Measurements from ENCODE around the gene PYGM.
A peak's percentile ranks its signal among the peaks of the same experiment; 100 is the strongest.

The PYGM gene

GRCh38 chr11:64791781-64792291, 32.1 kb upstream of the PYGM start:
- no peak for DNase-seq (ENCODE audit: low read depth)

DNA sequence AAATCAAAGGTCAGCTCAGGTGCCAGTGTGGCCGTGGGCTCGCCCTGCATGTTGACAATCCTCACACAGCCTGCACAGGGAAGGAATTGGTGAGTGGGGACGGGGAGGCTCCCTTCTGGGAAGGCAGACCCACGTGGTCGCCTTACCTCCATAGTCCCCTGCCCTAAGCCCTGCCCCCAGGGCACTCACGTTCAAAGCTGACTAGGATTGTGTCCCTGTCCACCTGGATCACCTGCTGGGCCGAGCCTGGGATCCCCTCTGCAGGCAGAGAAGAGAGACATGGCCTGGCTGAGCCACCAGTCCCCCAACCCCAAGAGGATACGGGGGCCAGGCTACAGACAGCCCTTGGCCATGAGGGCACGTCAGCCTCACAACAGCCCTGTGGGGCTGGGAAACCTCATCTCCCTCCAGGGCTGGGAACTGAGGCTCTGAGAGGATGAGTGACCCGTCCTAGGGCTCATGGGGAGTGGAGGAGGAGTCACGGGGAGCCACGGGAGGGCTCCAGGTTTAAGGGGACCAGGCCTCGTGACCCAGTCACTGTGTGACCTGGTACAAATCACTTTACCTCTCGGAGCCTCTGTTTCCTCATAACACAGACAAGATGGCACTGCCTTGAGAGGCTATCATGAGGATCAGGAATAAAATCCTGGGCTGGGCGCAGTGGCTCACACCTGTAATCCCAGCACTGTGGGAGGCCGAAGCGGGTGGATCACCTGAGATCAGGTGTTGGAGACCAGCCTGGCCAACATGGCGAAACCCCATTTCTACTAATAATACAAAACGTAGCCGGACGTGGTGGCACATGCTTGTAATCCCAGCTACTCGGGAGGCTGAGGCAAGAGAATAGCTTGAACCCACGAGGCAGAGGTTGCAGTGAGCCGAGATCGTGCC, 30.7 kb upstream of the PYGM start:
- DNase-seq (ENCODE audit: low read depth): no peak

DNA sequence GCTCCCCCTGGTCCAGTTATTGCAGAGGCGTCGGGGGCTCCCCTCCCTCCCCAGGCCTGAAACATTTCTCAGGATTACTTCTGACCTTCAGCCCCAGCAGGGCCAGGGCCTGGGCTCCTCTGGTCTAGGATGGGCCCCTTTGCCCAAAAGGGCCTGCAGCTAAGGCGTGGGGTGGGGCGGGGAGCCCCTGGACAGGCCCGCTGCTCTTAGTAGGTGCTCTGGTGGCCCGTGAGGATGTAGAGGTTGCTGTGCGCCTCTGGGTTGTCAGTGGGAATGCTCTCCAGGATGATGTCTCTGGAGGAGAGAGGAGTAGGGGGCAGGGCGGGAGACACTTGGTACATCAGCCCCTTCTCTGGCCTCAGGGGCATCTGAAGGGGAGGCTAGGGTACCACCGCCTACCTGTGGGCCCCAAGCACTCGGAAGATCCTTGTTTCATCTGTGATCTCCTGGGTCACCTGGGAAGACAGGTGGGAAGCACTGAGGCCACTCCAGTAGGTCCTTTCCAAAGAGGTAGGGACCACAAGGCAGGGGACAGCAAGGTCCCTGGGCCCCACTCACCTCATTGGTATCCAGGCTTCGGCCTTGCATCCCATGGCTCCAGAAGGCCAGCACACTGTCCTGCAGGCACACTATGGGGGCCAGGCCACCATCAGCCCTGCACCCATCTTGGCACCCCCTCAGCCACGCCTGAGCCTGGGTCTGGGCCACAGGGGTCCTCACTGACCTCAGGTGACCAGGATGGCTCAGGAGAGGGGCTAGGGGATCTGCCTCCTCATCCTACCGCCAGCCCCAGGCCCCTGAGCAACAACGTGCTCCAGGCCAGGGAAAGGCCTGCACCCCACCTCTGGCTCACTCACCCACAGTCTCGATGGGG, 29.8 kb upstream of the PYGM start:
- no peak for DNase-seq (ENCODE audit: low read depth)

DNA sequence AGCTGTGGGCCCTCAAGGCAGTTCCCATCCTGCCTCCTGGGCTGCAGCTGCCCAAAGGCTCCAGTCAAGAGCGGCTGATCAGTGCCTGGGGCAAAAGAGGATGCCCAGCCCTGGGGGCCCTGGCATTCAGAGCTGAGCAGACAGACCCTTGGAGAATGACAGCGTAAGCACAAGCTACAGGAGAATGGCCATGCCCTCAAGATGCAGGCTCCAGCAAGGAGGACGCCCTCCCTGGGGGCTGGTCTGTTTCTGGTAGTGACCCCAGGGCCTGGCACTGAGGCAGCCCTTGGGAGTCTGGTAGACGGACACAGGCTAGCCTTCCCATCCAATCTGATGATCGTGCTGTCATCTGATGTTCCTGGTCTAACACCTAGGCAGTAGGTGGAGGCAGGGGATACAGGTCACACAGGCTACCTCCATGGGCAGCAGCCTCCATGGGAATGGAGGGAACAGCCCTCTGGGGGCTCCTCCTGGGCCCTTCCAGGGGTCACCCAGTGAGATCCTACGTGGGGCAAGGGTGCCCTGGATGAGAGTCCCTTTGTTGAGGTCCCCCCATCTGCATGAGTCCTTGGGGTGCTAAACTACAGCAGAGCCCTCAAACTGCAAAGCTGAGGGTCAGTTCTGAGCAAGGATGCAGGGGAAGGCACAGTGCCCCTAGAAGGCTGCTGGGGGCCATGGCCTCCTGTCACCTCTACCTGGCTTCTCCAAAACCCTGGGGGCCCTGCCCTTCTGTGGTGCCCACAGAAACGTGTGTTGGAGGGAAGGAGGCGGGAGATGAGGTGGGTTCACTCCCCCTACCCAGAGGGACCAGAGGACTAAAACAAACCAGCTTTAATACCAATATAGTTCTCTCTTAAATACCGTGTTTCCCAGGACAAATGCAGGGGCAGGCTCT, 28.8 kb upstream of the PYGM start:
- no peak for DNase-seq (ENCODE audit: low read depth)

- peak; percentile 48 for DNase-seq (ENCODE audit: low read depth)
Measured at GRCh38 chr11:64787526-64788320, 27.9 kb upstream of the PYGM start.

- no peak for DNase-seq (ENCODE audit: low read depth)
Measured at GRCh38 chr11:64786308-64786707, 26.5 kb upstream of the PYGM start.

GRCh38 chr11:64784813-64785581, 25.2 kb upstream of the PYGM start:
- DNase-seq (ENCODE audit: low read depth): no peak

DNA sequence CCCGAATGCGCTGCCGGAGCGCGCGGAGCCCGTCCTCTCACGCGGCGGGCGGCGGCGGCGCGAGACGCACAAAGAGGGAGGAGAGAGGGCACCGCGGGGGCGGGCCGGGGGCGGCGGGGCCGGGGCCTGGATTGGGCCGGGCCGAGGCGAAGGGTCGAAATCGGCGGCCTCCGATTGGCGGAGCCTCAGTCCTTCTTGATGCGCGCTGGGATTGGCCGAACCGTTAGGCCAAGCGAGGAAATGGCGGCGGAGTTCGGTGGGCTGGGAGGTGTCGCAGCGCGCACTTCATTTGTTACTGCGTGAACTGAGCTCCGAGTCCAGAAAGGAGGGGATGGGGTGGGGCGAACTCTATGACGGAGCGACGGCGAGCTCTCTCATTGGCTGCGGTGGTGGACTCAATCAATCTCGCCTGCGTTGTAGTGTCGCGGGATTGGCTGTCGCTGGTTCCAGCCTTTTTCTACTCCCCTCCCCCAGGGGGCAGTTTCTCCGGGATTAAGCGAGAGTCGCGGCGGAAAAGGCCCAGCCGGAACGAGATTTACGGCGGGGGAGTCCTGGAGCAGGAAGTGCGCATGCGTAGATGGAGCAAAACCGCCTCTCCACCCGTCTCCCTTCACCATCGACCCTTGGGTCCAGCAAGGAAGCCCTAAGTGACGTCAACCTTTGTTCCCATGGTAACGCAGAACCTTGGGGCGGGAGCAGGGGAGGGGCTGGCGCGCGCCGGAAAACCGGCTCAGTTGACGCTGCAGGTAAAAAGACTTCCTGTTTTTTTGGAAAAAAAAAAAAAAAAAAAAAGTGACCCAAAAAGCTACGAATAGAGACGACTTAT, 18.9 kb upstream of the PYGM start, which contains the start of gene SF1:
SF1 (minus strand) TSS at position 70 of the 826 bp plus-strand sequence. CDS start 150 bp downstream, outside the sequence.
- DNase-seq (ENCODE audit: low read depth): peak; percentile 99

- no peak for DNase-seq (ENCODE audit: low read depth)
Measured at GRCh38 chr11:64778223-64778472, 18.4 kb upstream of the PYGM start.

DNA sequence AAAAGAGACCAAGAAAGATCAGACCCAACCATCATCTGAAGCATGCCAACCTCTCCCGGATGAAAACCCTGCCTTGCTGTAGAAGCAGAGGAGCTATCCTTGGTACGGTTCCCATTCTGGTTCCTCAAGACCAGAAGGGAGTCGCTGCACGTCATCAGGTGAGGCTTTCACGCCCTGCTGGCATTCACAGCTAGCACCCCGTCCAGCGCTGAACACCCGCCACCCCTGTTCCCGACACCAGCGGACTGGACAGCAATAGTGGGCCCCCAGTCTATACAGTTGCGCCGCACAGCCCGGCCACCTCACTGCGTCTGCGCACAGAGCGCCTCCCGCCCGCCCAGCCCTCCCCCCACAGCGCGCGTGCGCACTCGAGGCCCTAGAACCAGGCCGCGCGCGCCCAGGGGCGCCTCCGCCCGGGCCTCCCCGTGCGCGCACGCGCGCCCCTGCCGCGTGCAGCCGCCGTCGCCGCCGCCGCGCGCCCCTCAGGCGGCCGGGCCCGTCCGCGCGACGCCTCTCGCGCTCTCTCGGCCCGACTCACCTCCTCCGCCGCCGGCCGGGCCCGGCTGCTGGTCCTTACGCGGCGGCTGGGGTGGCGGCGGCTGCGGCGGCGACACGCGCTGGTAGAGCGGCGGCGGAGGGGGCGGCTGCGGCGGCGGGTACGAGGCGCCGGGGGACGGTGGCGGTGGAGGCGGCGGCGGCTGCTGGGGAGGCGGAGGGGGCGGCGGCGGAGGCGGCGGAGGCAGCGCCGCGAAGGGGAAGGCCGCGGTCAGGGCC, 17.9 kb upstream of the PYGM start:
- DNase-seq (ENCODE audit: low read depth): peak; percentile 80

- no peak for DNase-seq (ENCODE audit: low read depth)
Measured at GRCh38 chr11:64776875-64777274, 17.1 kb upstream of the PYGM start.

GRCh38 chr11:64776425-64776824, 16.7 kb upstream of the PYGM start:
- no peak for DNase-seq (ENCODE audit: low read depth)

DNA sequence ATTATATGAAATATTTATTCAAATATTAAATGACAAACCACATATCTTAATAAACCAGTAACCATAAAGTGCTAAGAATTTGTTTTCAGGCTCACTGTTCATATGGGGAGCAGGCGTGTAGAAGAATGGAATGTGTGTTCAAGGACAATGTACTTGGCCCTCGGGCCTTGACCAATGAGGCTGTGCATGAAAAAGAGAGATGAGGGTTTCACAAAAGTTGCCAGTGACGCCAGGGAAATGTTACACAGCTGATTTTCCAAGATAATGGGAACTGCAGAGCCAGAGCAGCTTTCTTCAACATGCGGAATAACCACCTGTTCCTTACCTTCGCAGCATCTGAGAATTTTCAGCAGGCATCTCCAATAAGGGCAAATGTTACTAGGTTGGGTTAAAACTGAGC, 14.4 kb upstream of the PYGM start:
- DNase-seq (ENCODE audit: low read depth): no peak

DNA sequence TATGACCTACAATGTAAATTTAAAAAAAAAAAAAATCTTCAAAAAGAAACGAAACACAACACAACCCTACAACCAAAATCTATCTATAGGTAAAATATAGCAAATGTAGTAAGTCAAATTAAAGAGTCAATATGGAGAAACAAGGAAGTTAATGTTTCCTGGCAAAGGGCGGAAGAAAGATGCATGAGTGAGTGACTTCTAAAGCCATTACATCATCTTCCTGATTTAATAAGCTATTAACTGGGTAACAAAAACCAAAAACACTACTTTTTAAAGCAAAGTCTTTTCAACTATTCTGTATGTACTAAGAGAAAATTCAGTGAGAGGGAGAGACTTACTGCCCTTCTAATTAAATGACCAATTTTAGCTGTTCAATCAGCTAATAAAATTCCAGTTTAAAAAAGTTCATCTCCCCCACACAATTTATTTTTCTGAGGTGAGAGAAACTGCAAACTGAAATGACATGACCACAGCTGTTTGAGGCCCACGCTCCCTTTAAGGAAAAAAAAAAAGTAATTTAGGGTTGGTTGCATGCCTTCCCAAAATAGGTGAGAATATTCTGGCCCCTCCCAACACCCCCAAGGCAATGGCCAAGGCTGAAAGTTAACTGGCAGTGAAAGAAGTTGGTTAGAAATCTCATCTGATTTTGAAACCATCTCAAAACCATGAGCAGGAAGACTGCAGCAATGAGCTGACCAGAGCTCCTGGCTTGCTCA, 12.7 kb upstream of the PYGM start:
- no peak for DNase-seq (ENCODE audit: low read depth)

DNA sequence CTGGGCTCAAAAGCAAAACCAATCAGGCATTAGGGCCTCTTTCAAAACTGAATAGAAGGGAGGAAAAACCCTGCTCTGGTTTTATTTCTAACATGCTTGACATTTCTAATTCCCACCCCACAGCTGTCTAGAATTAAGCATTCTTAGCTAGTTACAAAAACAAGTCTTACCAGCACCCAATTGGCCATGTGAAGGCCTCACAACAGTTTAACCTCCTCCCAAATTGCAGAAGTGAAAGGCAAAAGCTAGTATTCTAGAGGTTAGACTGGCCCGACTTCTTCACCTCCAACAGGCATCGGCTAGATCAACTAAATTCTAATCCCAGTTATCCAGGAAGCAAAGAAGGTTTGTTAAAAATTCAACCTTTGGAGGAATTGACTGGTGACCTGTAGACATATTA, 12.1 kb upstream of the PYGM start:
- DNase-seq (ENCODE audit: low read depth): no peak

- DNase-seq (ENCODE audit: low read depth): no peak
Measured at GRCh38 chr11:64770120-64770519, 10.3 kb upstream of the PYGM start.

- no peak for DNase-seq (ENCODE audit: low read depth)
Measured at GRCh38 chr11:64769283-64769682, 9.5 kb upstream of the PYGM start.

DNA sequence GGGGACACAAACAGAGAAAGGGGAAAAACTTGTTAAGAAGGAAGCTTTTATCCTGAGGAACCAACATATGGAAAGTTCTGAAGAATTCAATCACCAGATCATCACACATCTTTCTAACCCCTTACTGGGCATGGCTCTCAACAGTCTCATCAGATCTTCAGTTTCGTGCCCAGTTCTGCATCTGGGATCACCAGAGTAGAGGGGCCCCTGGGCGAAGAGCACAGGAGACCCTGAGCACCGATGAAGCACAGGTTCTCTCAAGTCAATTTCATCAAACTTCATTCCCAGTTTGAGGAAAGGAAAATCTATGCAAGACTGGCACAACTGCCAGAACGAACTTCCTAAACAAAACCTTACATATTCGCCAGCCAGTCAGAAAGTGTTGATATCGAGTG, 8.5 kb upstream of the PYGM start:
- DNase-seq (ENCODE audit: low read depth): no peak

All from amniotic epithelial cell (primary cell).